Effector memory CD8-positive, alpha-beta T cell (primary cell): Measurements from ENCODE around the gene CMSS1.

ENCODE experiments used
- ATAC-seq: fragments of 150-1000 bp; cut with Tn5 transposase; replicated peaks from 2 replicates; pipeline ENCODE4 v1.10.0; 2021; ENCODE audit warnings: mild to moderate bottlenecking, moderate library complexity
- DNase-seq, 3 experiments: peaks; one replicate each; pipeline ENCODE4 v3.0.0; 2021
- H3K27ac Mint-ChIP-seq, 2 donors: one replicate each; pipeline ENCODE4 v1.8.0; 2022; ENCODE audit warnings: mild to moderate bottlenecking in 2 of 2, mixed read lengths in 2 of 2, moderate library complexity in 2 of 2
- H3K27me3 Mint-ChIP-seq, 2 donors: one replicate each; pipeline ENCODE4 v1.8.0; 2022; ENCODE audit warnings: mixed read lengths in 2 of 2
- H3K36me3 Mint-ChIP-seq: one replicate; pipeline ENCODE4 v1.8.0; 2022; ENCODE audit warnings: mild to moderate bottlenecking, moderate library complexity, mixed read lengths; ENCODE audit not compliant: insufficient read depth
- H3K4me1 Mint-ChIP-seq, 2 donors: one replicate each; pipeline ENCODE4 v1.8.0; 2022; ENCODE audit warnings: low read depth in 2 of 2, mixed read lengths in 2 of 2
- H3K4me3 Mint-ChIP-seq, 2 donors: one replicate each; pipeline ENCODE4 v1.8.0; 2022; ENCODE audit warnings: mild to moderate bottlenecking in 2 of 2, mixed read lengths in 2 of 2, moderate library complexity in 2 of 2
- H3K9me3 Mint-ChIP-seq, 2 donors: one replicate each; pipeline ENCODE4 v1.8.0; 2022; ENCODE audit warnings: mixed read lengths in 2 of 2

CMSS1 gene

GRCh38 chr3:100117093-100117492, 299.4 kb downstream of the CMSS1 start:
- Mint-ChIP-seq H3K9me3 (no peaks in the 10 kb centered on the region), H3K27me3 (no peaks in the 10 kb centered on the region), H3K36me3 (peaks cover 3% of the 10 kb centered on the region), H3K4me3 (no peak overlapping the region), H3K27ac (no peak overlapping the region), H3K4me1 (peaks cover 0 to 3% of the 10 kb centered on the region in 2 donors)
- DNase-seq (no peak), ATAC-seq (no peak)

DNA sequence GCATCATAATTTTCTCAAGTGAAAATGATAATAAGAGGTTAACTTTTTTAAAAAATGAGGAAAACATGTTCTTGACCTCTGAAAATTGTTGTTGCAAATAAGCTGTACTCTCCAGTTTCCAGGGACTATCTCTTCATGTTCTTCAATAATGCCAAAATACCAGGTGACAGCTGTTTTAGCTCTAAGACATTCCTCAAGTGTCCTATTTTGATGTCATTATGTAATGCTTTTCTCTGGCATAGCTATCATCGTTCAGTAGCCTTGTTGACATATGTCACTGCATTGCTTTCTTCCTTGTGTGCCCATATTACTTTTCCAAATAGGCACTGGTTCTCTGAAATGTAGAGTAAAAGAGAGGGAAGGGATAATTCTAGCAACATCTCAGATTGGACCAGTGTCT, 302.4 kb downstream of the CMSS1 start:
- no peak for DNase-seq
- Mint-ChIP-seq H3K27ac (no peak overlapping the region), H3K27me3 (no peaks in the 10 kb centered on the region), H3K9me3 (no peaks in the 10 kb centered on the region), H3K4me3 (no peak overlapping the region), H3K4me1 (peaks cover 0 to 3% of the 10 kb centered on the region in 2 donors), H3K36me3 (peaks cover 3% of the 10 kb centered on the region)
- ATAC-seq: no peak

DNA sequence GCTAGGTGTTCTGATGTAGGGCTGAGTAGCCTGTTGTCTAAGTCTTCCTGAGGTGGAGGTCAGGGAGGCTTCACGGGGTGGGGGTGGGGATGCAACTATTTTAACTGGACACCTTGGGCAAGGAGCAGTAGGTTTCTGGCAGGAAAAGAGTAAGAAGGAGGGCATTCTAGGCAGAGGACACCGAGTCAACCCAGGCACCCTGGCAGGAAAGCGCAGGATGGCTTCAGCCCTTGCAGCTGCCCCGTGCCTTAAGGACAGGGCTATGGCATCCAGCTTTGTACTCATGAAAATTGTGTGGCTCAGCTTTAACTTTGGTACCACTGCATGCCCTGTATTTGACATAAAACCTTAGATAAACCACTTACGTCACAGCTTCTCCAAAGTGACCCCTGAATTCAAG, 303.0 kb downstream of the CMSS1 start:
- ATAC-seq: no peak
- DNase-seq: no peak
- Mint-ChIP-seq H3K4me1 (peaks cover 0 to 3% of the 10 kb centered on the region in 2 donors), H3K36me3 (peaks cover 3% of the 10 kb centered on the region), H3K27ac (no peak overlapping the region), H3K9me3 (no peaks in the 10 kb centered on the region), H3K27me3 (no peaks in the 10 kb centered on the region), H3K4me3 (no peak overlapping the region)

- ATAC-seq: no peak
- H3K4me1 Mint-ChIP-seq: peaks cover 0 to 3% of the 10 kb centered on the region in 2 donors
- no peaks in the 10 kb centered on the region for H3K9me3 Mint-ChIP-seq
- H3K36me3 Mint-ChIP-seq: peaks cover 3% of the 10 kb centered on the region
- no peak overlapping the region for H3K4me3 Mint-ChIP-seq
- no peak for DNase-seq
- H3K27me3 Mint-ChIP-seq: no peaks in the 10 kb centered on the region
- no peak overlapping the region for H3K27ac Mint-ChIP-seq
Observed at GRCh38 chr3:100122321-100122720, 304.7 kb downstream of the CMSS1 start.

DNA sequence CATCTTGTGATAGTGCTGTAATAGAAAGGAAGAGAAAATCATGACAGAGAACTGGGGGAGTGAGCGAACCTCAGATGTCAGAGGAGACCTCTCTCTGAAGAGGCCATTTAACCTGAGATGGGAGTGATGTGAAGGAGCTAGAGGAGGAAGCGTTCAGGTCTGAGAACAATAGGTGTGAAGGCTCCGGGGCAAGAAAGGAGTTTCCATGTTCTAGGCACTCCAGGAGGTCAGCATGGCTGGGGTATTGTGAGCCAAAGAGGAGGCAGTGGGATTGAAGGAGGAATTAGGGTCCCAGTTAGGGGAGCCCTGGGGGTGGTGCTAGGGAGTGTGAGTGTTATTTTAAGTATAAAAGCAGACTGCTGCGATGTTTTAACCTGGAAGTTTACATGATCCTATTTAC, 305.4 kb downstream of the CMSS1 start:
- ATAC-seq: no peak
- H3K36me3 Mint-ChIP-seq: peaks cover 3% of the 10 kb centered on the region
- H3K27me3 Mint-ChIP-seq: no peaks in the 10 kb centered on the region
- no peak for DNase-seq
- no peaks in the 10 kb centered on the region for H3K9me3 Mint-ChIP-seq
- H3K4me1 Mint-ChIP-seq: peaks cover 0 to 3% of the 10 kb centered on the region in 2 donors
- H3K4me3 Mint-ChIP-seq: no peak overlapping the region
- no peak overlapping the region for H3K27ac Mint-ChIP-seq

DNA sequence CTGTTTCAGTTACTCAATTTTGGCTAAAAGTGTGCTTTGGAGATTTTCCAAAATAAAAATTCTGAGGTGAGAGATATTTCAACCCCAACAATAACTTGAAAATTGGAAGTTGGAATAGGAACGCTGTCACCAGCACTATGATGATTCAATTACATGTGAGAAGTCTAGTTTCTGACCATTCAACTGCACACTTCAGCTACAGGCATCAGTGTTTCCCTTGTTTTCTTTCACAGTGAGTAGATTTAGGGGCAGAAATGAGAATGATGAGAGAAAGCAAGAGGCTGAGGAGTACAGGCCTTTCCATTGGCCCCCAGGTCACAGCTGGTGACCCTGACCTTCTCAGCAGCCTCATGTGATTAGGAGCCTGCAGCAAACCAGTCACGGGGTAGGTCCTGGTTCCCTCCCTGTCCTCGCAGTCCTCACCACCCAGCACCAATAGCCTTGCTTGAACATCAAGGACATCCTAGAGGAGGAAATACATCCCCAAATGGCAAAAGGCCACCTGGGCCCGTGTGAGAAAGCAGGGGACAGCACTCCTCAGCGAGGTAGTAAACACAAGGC, 306.6 kb downstream of the CMSS1 start:
- no peak overlapping the region for H3K4me3 Mint-ChIP-seq
- H3K9me3 Mint-ChIP-seq: no peaks in the 10 kb centered on the region
- no peak for DNase-seq

GRCh38 chr3:100125161-100125938, 307.7 kb downstream of the CMSS1 start:
- no peak overlapping the region for H3K27ac Mint-ChIP-seq
- H3K4me3 Mint-ChIP-seq: no peak overlapping the region
- H3K4me1 Mint-ChIP-seq: no peaks in the 10 kb centered on the region
- H3K27me3 Mint-ChIP-seq: no peaks in the 10 kb centered on the region
- H3K9me3 Mint-ChIP-seq: no peaks in the 10 kb centered on the region
- DNase-seq: no peak
- peaks cover 2% of the 10 kb centered on the region for H3K36me3 Mint-ChIP-seq
- ATAC-seq: no peak

More for the DNA sequence above, 306.6 kb downstream of the CMSS1 start:
- no peak for ATAC-seq
- Mint-ChIP-seq H3K27me3 (no peaks in the 10 kb centered on the region), H3K36me3 (peaks cover 3% of the 10 kb centered on the region), H3K27ac (no peak overlapping the region), H3K4me1 (peaks cover 0 to under 1% of the 10 kb centered on the region in 2 donors)

DNA sequence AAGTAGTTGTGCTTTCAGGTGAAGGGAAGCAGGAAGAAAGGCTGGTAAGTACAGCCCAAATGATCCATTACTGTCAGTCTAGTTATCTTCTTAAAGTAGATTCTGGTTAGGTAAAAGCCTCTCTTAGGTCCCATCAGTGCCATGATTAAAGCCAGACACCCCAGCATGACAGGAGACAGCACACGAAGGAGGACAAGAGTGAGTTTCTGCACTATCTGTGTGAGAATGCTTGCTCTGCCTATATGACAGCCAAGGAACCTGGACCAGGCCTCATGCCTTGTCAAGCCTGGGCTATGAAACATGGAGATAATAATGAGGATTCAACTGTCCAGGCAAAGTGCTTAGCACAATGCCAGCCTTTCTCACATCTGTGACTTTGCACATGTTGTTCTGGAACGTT, 310.1 kb downstream of the CMSS1 start:
- H3K4me1 Mint-ChIP-seq: no peaks in the 10 kb centered on the region
- no peak overlapping the region for H3K27ac Mint-ChIP-seq
- H3K36me3 Mint-ChIP-seq: no peaks in the 10 kb centered on the region
- DNase-seq: no peak
- no peak for ATAC-seq
- no peaks in the 10 kb centered on the region for H3K9me3 Mint-ChIP-seq
- no peaks in the 10 kb centered on the region for H3K27me3 Mint-ChIP-seq
- no peak overlapping the region for H3K4me3 Mint-ChIP-seq

DNA sequence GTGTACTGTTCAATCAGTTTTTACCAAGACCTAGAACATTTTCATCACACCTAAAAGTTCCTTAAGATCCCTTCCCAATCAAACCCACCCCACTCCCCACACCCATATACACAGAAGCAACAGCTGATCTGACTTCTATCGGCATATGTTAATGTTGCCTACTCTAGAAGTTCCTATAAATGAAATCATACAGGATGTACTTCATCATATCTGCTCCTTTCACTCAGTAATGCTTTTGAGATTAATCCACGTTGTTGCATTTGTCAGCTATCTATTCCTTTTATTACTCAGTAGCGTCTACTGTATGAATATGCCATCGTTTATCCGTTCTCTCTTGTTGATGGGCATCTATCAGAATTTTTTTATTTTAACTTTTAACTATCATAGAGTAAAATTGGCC, 310.9 kb downstream of the CMSS1 start:
- Mint-ChIP-seq H3K9me3 (no peaks in the 10 kb centered on the region), H3K27ac (no peak overlapping the region), H3K4me3 (no peak overlapping the region), H3K27me3 (no peaks in the 10 kb centered on the region), H3K36me3 (no peaks in the 10 kb centered on the region), H3K4me1 (no peaks in the 10 kb centered on the region)
- DNase-seq: no peak
- ATAC-seq: no peak

DNA sequence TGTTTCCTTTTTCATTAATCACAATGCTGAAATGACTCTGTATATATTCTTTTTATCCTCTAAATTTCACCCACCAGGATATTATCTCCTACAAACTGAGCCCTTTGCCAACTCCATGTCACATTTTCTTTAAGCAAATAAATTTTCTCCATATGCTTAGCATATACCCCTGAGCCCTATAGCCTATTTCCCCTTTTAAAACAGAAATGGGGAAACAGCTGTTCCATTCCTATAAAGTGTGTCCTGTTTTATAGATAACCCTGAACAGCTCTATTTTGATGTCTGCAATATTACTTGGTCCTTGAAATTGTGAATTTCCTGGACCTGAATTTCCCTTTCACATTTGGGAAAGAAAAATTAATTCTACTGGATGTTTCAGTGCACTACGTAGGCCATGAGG, 312.3 kb downstream of the CMSS1 start:
- no peaks in the 10 kb centered on the region for H3K36me3 Mint-ChIP-seq
- DNase-seq: no peak
- no peak overlapping the region for H3K4me3 Mint-ChIP-seq
- no peak for ATAC-seq
- no peaks in the 10 kb centered on the region for H3K4me1 Mint-ChIP-seq
- no peak overlapping the region for H3K27ac Mint-ChIP-seq
- H3K9me3 Mint-ChIP-seq: no peaks in the 10 kb centered on the region
- no peaks in the 10 kb centered on the region for H3K27me3 Mint-ChIP-seq

- no peaks in the 10 kb centered on the region for H3K27me3 Mint-ChIP-seq
- no peaks in the 10 kb centered on the region for H3K36me3 Mint-ChIP-seq
- no peaks in the 10 kb centered on the region for H3K9me3 Mint-ChIP-seq
- H3K4me3 Mint-ChIP-seq: no peak overlapping the region
- H3K4me1 Mint-ChIP-seq: no peaks in the 10 kb centered on the region
- ATAC-seq (no peak), DNase-seq (no peak)
- no peak overlapping the region for H3K27ac Mint-ChIP-seq
Observed at GRCh38 chr3:100131241-100131640, 313.6 kb downstream of the CMSS1 start.

DNA sequence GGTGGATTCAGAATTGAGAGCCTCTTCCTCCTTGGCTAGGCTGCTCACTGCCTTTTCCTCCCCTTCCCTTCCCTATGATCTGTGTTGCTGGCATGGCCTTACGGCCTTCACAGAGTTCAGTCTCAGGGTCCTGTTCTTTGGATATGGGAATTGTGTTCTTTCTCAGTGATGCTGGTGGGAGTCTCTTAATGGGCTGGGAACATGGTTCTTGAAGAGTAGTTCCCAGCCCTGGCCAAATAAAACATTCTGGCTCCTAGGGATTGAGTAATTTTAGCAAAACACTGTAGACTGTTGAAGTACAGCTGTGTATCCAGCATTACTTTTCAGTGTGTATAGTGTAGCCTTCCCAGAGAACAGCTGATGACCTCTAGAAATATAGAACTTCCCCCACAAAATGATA, 319.3 kb downstream of the CMSS1 start:
- Mint-ChIP-seq H3K36me3 (peaks cover 6% of the 10 kb centered on the region), H3K4me3 (no peak overlapping the region), H3K27ac (no peak overlapping the region), H3K27me3 (no peaks in the 10 kb centered on the region), H3K9me3 (no peaks in the 10 kb centered on the region), H3K4me1 (no peaks in the 10 kb centered on the region)
- no peak for DNase-seq
- ATAC-seq: no peak

DNA sequence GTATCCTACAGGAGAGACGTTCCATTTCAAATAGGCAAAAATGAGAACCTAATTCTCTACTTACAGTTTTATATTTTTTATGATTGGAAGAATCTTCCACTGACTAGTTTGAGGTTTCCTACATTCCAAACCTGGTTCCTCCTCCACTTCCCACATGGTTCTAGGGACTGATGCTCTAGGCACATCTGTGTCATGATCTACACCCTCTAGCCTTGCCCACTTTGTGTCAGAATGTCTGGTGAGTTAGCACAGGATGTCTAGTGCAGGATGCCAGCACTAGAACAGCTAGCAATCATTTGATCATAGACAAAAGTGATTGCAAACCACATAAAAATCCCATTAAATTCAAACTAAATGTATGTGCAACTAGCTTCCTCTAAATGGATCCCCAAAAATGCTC, 323.3 kb downstream of the CMSS1 start:
- DNase-seq (no peak), ATAC-seq (no peak)
- H3K36me3 Mint-ChIP-seq: peaks cover 6% of the 10 kb centered on the region
- H3K4me1 Mint-ChIP-seq: no peaks in the 10 kb centered on the region
- peaks cover 1 to 7% of the 10 kb centered on the region in 2 donors for H3K9me3 Mint-ChIP-seq
- H3K27me3 Mint-ChIP-seq: no peaks in the 10 kb centered on the region
- no peak overlapping the region for H3K27ac Mint-ChIP-seq
- H3K4me3 Mint-ChIP-seq: no peak overlapping the region

- H3K4me3 Mint-ChIP-seq: no peak overlapping the region
- no peak for DNase-seq
- H3K36me3 Mint-ChIP-seq: peaks cover 6% of the 10 kb centered on the region
Observed at GRCh38 chr3:100141586-100141985, 323.9 kb downstream of the CMSS1 start.

More at GRCh38 chr3:100141586-100141985, 323.9 kb downstream of the CMSS1 start:
- no peak for ATAC-seq
- no peaks in the 10 kb centered on the region for H3K27me3 Mint-ChIP-seq
- peaks cover 1 to 7% of the 10 kb centered on the region in 2 donors for H3K9me3 Mint-ChIP-seq
- H3K27ac Mint-ChIP-seq: no peak overlapping the region
- no peaks in the 10 kb centered on the region for H3K4me1 Mint-ChIP-seq
